Fibroblast of pulmonary artery (primary cell): ENCODE results near the gene MPIG6B.

Source experiments
- DNase-seq: peaks from one replicate; pipeline ENCODE4 v3.0.0-alpha.2; 2010; ENCODE audit warnings: low read depth
- H3K4me3 ChIP-seq: replicated peaks from 2 replicates; pipeline ENCODE4 v1.5.1; 2011; ENCODE audit warnings: low read depth, mild to moderate bottlenecking, control low read depth, low read length, moderate library complexity
- CTCF ChIP-seq: IDR thresholded peaks from 2 replicates; pipeline ENCODE4 v1.5.1; 2011; ENCODE audit warnings: mild to moderate bottlenecking, control low read depth, low read length, inconsistent platforms; ENCODE audit errors: missing control alignments

MPIG6B gene

GRCh38 chr6:31749301-31750036, 26.3 kb downstream of the MPIG6B start:
- DNase-seq = no peak
- H3K4me3 ChIP-seq = no peak overlapping the region
- no peak for TF ChIP-seq CTCF

- H3K4me3 ChIP-seq = no peak overlapping the region
- no peak for TF ChIP-seq CTCF
- no peak for DNase-seq
Observed at GRCh38 chr6:31750411-31751022, 27.3 kb downstream of the MPIG6B start.

GRCh38 chr6:31752739-31753319, 29.7 kb downstream of the MPIG6B start:
- H3K4me3 ChIP-seq = no peak overlapping the region
- TF ChIP-seq CTCF = no peak
- DNase-seq = peak; percentile 63

- no peak overlapping the region for H3K4me3 ChIP-seq
Observed at GRCh38 chr6:31758281-31758680, 35.1 kb downstream of the MPIG6B start.

GRCh38 chr6:31760790-31761189, 37.6 kb downstream of the MPIG6B start:
- DNase-seq = no peak
- no peak overlapping the region for H3K4me3 ChIP-seq
- TF ChIP-seq CTCF = no peak

More at GRCh38 chr6:31758281-31758680, 35.1 kb downstream of the MPIG6B start:
- no peak for TF ChIP-seq CTCF
- no peak for DNase-seq

GRCh38 chr6:31761343-31761742, 38.2 kb downstream of the MPIG6B start:
- no peak overlapping the region for H3K4me3 ChIP-seq
- TF ChIP-seq CTCF = no peak
- no peak for DNase-seq

- TF ChIP-seq CTCF = no peak
- H3K4me3 ChIP-seq = no peak within 1 kb of the TSS
- DNase-seq = no peak
Observed at GRCh38 chr6:31762356-31762755, 39.2 kb downstream of the MPIG6B start, which contains the start of gene SAPCD1. TSS of gene SAPCD1 (plus strand) at chr6:31762656. CDS start at chr6:31763055, 399 bp downstream.
